OCI-LY7 (cell line): Measurements from ENCODE around the gene COLEC12. TPM values are rescaled to one million over a fixed set of nuclear protein-coding genes. Genes with fewer than 3 reads are reported as not detected.

Source experiments
- BruUV-seq: library from RNA; stranded (reverse); fragments of 400-500 nt; replicated peaks from 2 replicates; lab custom pipeline; 2021; lab: Mats Ljungman, UMichigan
- CTCF ChIA-PET: fragments of 300-600 bp; sonication (Branson Sonifier 250); formaldehyde crosslinking; loops from one replicate; lab custom pipeline; 2022; ENCODE audit warnings: antibody characterized with exemption; ENCODE audit not compliant: unreplicated experiment; lab: Charles Lee
- POLR2A ChIA-PET: fragments of 300-600 bp; sonication (Branson Sonifier 250); formaldehyde crosslinking; loops from one replicate; lab custom pipeline; 2022; ENCODE audit warnings: antibody characterized with exemption; lab: Charles Lee
- DNase-seq: peaks from one replicate; pipeline ENCODE4 v3.0.0-alpha.2; 2015; ENCODE audit warnings: low spot score
- H2AFZ ChIP-seq: fragments of 200-600 bp; sonication (generic), shearing (Covaris generic); 2 replicates; pipeline ENCODE4 v1.6.1; 2014; ENCODE audit warnings: mild to moderate bottlenecking, antibody characterized with exemption, low read length, moderate library complexity
- H3K27ac ChIP-seq: fragments of 200-600 bp; sonication (generic); 2 replicates; pipeline ENCODE4 v1.5.1; 2014; ENCODE audit warnings: mixed run types, low read depth, mild to moderate bottlenecking, moderate library complexity, low read length, inconsistent platforms; ENCODE audit not compliant: poor library complexity, severe bottlenecking
- H3K36me3 ChIP-seq: fragments of 200-600 bp; sonication (generic); 2 replicates; pipeline ENCODE4 v1.6.1; 2014; ENCODE audit warnings: mild to moderate bottlenecking, antibody characterized with exemption, low read length, moderate library complexity, mixed read lengths; ENCODE audit not compliant: insufficient read depth
- H3K4me1 ChIP-seq: fragments of 200-600 bp; sonication (generic); 2 replicates; pipeline ENCODE4 v1.5.1; 2014; ENCODE audit warnings: mild to moderate bottlenecking, low read length; ENCODE audit not compliant: insufficient read depth, poor library complexity, severe bottlenecking
- H3K4me2 ChIP-seq: fragments of 200-600 bp; sonication (generic); 2 replicates; pipeline ENCODE4 v1.6.1; 2014; ENCODE audit warnings: mild to moderate bottlenecking, low read length
- H3K4me3 ChIP-seq: fragments of 200-600 bp; sonication (generic); 2 replicates; pipeline ENCODE4 v1.5.1; 2014; ENCODE audit warnings: mild to moderate bottlenecking, low read depth, low read length; ENCODE audit not compliant: poor library complexity, severe bottlenecking
- H3K79me2 ChIP-seq: fragments of 200-600 bp; sonication (generic); 2 replicates; pipeline ENCODE4 v1.6.1; 2016; ENCODE audit warnings: low read depth, mild to moderate bottlenecking, low read length, moderate library complexity, mixed read lengths; ENCODE audit not compliant: insufficient read depth
- H3K9me2 ChIP-seq: fragments of 200-600 bp; sonication (generic); 2 replicates; pipeline ENCODE4 v1.6.1; 2016; ENCODE audit warnings: mild to moderate bottlenecking, low read length, mixed read lengths; ENCODE audit not compliant: insufficient read depth
- H3K9me3 ChIP-seq: fragments of 200-600 bp; sonication (generic); 2 replicates; pipeline ENCODE4 v1.6.1; 2014; ENCODE audit warnings: mild to moderate bottlenecking, mixed run types, low read length, mixed read lengths
- H4K20me1 ChIP-seq: fragments of 200-600 bp; sonication (generic); 2 replicates; pipeline ENCODE4 v1.6.1; 2014; ENCODE audit warnings: mild to moderate bottlenecking, antibody characterized with exemption, low read length, moderate library complexity, mixed read lengths; ENCODE audit not compliant: insufficient read depth
- CTCF ChIP-seq: fragments of 200-600 bp; sonication (generic); conservative IDR thresholded peaks from 2 replicates; pipeline ENCODE4 v1.5.1; 2014; ENCODE audit warnings: mild to moderate bottlenecking, antibody characterized with exemption, low read length, moderate library complexity, mixed read lengths
- EZH2phosphoT487 ChIP-seq: fragments of 200-600 bp; sonication (generic); IDR thresholded peaks from 2 replicates; pipeline ENCODE4 v1.6.1; 2018; ENCODE audit warnings: low read depth, borderline replicate concordance, mild to moderate bottlenecking, mixed run types, antibody characterized with exemption, low read length, moderate library complexity, mixed read lengths
- intact Hi-C: fragments of 100-400 bp; cut with micrococcal nuclease; formaldehyde crosslinking; loops from one replicate; pipeline ENCODE4 v1.10.0; 2022; ENCODE audit not compliant: unreplicated experiment
- total RNA-seq, 2 experiments: library from RNA; depleted of rRNA in 1 of 2; stranded (reverse); fragments of >200 nt in 1 of 2; shearing (Covaris generic) in 1 of 2; gene quantifications; 2 replicates each; pipeline ENCODE4 v1.2.3, GENCODE V29; 2014 to 2022

Gene COLEC12
- total RNA-seq, 2 experiments from 2014 or later: not detected

- no TSS peak for BruUV-seq
- Histone ChIP-seq H3K4me3 (no peak overlapping the region), H3K79me2 (no peaks in the 10 kb centered on the region), H2AFZ (no peak overlapping the region), H3K27ac (no peak overlapping the region), H3K4me1 (no peaks in the 10 kb centered on the region), H3K4me2 (no peak overlapping the region), H3K9me2 (no peaks in the 10 kb centered on the region), H4K20me1 (no peaks in the 10 kb centered on the region), H3K36me3 (no peaks in the 10 kb centered on the region), H3K9me3 (no peaks in the 10 kb centered on the region)
- intact Hi-C loops: no loop called here
- DNase-seq: no peak
- TF ChIP-seq EZH2phosphoT487 (no peak), CTCF (no peak)
- ChIA-PET POLR2A (interaction anchor here (0.6 to 0.7 kb wide), 2 partner anchors 1792 to 1802 kb away, joined by 3 read pairs; no protein-coding TSS in a partner anchor), CTCF (no interaction called here)
Observed at GRCh38 chr18:415047-415446, 85.5 kb downstream of the COLEC12 start.

- no peak for TF ChIP-seq CTCF
- no peak for TF ChIP-seq EZH2phosphoT487
- intact Hi-C loops: no loop called here
- BruUV-seq: no TSS peak
- Histone ChIP-seq H4K20me1 (no peaks in the 10 kb centered on the region), H3K36me3 (no peaks in the 10 kb centered on the region), H3K79me2 (no peaks in the 10 kb centered on the region), H3K4me1 (no peaks in the 10 kb centered on the region), H3K9me3 (no peaks in the 10 kb centered on the region), H3K4me3 (no peak overlapping the region), H2AFZ (no peak overlapping the region), H3K27ac (no peak overlapping the region), H3K4me2 (no peak overlapping the region), H3K9me2 (no peaks in the 10 kb centered on the region)
- CTCF ChIA-PET: no interaction called here
- no peak for DNase-seq
- POLR2A ChIA-PET: no interaction called here
Observed at GRCh38 chr18:413233-413632, 87.3 kb downstream of the COLEC12 start.

GRCh38 chr18:410047-410455 is 90.5 kb downstream of the COLEC12 start:
- Histone ChIP-seq H3K4me3 (no peak overlapping the region), H3K4me1 (no peaks in the 10 kb centered on the region), H2AFZ (no peak overlapping the region), H3K27ac (no peak overlapping the region), H3K9me2 (no peaks in the 10 kb centered on the region), H3K79me2 (no peaks in the 10 kb centered on the region), H3K4me2 (no peak overlapping the region), H4K20me1 (no peaks in the 10 kb centered on the region), H3K36me3 (no peaks in the 10 kb centered on the region), H3K9me3 (no peaks in the 10 kb centered on the region)
- CTCF ChIA-PET: no interaction called here
- DNase-seq: no peak
- POLR2A ChIA-PET: no interaction called here
- TF ChIP-seq EZH2phosphoT487 (no peak), CTCF (no peak)
- BruUV-seq: no TSS peak
- intact Hi-C loops: no loop called here
